Stromal cell of bone marrow (primary cell): Measurements from ENCODE around the gene FLRT2.

ENCODE experiments used
- DNase-seq: peaks from one replicate; pipeline ENCODE4 v3.0.0-alpha.2; 2012; ENCODE audit warnings: low read depth

FLRT2 gene

GRCh38 chr14:85660243-85660922, 130.4 kb downstream of the FLRT2 start:
- no peak for DNase-seq

- DNase-seq = no peak
Observed at GRCh38 chr14:85662096-85662495, 132.2 kb downstream of the FLRT2 start.

- DNase-seq = no peak
Observed at GRCh38 chr14:85663256-85663655, 133.3 kb downstream of the FLRT2 start.

DNA sequence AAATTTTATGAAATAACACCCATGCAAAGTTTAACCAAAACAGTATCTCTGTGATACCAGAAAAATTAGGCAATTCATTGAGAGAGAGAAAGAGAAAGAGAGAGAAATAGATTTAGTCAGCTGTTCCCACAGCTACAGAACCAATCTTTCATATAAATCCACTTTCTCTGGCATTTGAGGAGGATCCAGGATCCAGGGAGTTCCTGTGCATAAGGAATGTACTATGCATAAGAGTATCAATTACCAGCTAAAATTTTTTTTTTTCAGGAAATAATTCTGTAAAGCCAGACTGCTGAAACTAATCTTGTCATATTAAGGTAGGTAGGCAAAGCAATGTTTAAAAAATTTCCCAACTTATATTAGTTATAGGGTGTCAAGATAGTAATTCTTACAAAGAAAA, 133.7 kb downstream of the FLRT2 start:
- DNase-seq = no peak

DNA sequence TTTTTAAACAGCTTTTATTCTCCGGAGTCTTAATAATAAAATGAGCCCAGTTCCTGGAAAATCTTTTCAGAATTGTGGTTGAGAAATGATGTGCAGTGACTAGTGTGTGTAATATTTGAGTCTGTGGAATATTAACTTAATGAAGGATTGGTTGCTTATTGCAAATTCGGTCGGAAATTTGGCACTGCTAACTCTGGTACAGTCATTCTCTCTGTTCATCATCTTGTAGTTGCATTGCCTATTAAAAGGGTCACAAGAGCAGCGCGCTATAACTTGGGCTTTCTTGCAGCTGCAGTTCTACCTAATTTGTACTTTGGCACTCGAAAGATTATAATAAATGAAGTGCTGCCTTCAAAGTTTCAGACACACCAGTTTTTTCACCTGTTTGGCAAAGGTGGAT, 146.0 kb downstream of the FLRT2 start:
- peak; percentile 61 for DNase-seq

- no peak for DNase-seq
Observed at GRCh38 chr14:85686908-85687307, 157.0 kb downstream of the FLRT2 start.

- no peak for DNase-seq
Observed at GRCh38 chr14:85687456-85687855, 157.5 kb downstream of the FLRT2 start.

- DNase-seq = peak; percentile 64
Observed at GRCh38 chr14:85688006-85688405, 158.1 kb downstream of the FLRT2 start.

GRCh38 chr14:85695300-85695699, 165.4 kb downstream of the FLRT2 start:
- no peak for DNase-seq

GRCh38 chr14:85701116-85701515, 171.2 kb downstream of the FLRT2 start:
- DNase-seq = no peak

- no peak for DNase-seq
Observed at GRCh38 chr14:85701763-85702162, 171.8 kb downstream of the FLRT2 start.

- no peak for DNase-seq
Observed at GRCh38 chr14:85702191-85702590, 172.2 kb downstream of the FLRT2 start.

DNA sequence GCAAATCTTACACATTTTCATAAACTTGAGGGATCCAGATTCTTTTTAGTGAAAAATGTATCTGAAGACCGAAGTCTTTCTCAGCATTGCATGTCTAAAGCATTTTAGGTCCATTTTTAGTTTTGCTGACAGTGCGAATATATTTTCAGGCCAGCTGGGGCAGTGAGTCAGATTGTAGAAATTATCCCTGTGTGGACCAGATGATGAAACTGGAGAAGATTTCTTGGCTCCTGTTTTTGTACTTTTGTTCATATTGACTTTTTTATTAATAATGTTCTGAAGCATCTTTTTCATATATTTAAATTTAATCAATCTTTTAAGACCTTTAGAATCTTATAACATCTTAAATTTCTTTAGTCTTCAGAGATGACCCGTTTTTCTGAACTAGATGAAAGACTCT, 173.1 kb downstream of the FLRT2 start:
- peak; percentile 67 for DNase-seq
